Measurements from ENCODE around the gene CLCNKB.
A peak's percentile ranks its signal among the peaks of the same experiment; 100 is the strongest.
"Not testable (repeated sequence)": the region's sequence is repeated elsewhere in the genome, so short reads cannot be mapped to it uniquely, and the experiment has no call there.

CLCNKB gene

DNA sequence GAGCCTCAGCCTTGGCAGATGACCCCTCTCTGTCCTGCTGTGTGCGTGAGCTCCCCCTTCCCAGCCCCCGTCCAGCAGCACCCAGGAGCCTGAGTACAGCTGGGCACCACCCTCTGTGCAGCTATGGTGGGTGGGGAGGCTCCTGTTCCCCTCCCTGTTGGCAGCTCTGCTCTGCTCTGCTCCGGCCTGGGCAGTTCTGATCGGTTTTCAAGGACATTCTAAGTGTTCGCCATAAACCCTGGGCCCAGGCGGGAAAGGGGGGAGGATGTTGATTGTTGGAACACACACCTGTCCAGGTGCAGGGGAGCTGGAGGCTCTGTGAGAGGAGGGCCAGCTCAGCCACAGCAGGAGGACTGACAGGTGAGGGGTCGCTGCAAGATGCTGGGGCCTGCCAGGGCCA lies at the start of gene CLCNKB:
TSS of gene CLCNKB (plus strand) at position 262 of the 400 bp plus-strand sequence. CDS start 711 bp downstream, outside the sequence.
- no peak for DNase-seq (ENCODE audit: low read depth in 2 of 2)

DNA sequence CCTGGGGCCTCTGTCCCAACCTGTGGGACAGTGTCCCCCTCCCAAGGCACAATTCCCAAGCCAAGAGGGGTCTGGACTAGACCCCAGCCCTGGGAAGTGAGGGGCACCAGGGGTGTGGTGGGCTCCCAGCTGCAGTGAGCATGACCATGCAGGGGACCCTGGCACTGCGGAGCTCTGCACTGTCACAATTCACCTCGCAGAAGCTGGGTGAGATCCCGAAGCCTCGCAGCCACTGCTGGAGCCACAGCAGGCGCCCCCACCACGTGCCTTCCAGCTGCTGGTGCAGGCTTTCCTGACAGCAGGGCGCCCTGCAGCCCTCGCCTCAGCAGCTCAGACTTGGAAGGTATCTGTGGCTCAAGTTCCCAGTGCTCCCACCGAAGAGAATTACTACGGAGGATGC lies 49.5 kb upstream of the CLCNKB start:
- DNase-seq (ENCODE audit: low read depth in 2 of 2) = no peak

- no peak for DNase-seq (ENCODE audit: low read depth in 2 of 2)
Observed at GRCh38 chr1:15994590-15995351, 48.8 kb upstream of the CLCNKB start.

- DNase-seq (ENCODE audit: low read depth in 2 of 2) = no peak
Observed at GRCh38 chr1:15997076-15997585, 46.5 kb upstream of the CLCNKB start.

GRCh38 chr1:15997637-15998280 lies 45.8 kb upstream of the CLCNKB start:
- DNase-seq (ENCODE audit: low read depth in 2 of 2) = no peak

DNA sequence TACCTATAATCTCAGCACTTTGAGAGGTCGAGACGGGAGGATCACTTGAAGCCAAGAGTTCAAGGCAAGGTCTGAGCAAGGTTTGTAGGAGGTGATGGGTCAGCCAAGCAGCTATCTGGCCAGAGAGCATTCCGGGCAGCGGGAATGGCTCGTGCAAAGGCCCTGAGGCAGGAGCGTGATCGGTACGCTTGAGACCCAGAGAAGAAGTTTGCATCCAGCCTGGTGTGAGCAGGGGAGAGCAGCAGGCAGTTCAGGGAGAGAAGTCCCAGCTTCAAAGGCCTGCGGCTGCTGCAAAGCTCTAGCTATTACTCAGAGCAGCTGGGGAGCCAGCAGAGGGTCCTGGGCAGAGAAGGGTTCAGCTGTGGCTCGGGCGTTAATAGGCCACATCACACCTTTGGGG lies 44.7 kb upstream of the CLCNKB start:
- DNase-seq (ENCODE audit: low read depth in 2 of 2) = no peak

DNA sequence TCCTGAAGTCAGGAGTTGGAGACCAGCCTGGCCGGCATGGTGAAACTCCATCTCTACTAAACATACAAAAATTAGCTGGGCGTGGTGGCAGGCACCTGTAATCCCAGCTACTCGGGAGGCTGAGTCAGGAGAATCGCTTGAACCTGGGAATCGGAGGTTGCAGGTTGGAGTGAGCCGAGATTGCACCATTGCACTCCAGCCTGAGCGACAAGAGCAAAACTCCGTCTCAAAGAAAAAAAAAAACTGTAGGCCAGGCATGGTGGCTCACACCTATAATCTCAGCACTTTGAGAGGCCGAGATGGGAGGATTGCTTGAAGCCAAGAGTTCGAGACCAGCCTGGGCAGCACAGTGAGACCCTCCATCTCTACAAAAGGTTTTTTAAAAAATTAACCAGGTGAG lies 42.3 kb upstream of the CLCNKB start:
- not testable (repeated sequence) for DNase-seq (ENCODE audit: low read depth in 2 of 2)

DNA sequence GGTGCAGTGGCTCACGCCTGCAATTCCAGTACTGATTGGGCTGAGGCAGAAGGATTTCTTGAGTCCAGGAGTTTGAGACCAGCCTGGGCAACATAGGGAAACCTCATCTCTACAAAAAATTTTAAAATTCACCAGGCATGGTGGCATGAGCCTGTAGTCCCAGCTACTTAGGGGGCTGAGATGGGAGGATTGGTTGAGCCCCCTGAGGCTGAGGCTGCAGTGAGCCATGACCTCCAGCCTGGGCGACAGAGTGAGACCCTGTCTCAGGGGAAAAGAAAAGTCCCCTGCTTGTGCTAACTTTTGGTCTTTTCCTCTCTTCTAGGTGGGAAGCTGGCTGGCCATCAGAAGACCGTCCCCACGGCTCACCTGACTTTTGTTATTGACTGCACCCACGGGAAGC lies 38.0 kb upstream of the CLCNKB start:
- DNase-seq (ENCODE audit: low read depth in 2 of 2) = no peak

- no peak for DNase-seq (ENCODE audit: low read depth in 2 of 2)
Observed at GRCh38 chr1:16006010-16006409, 37.6 kb upstream of the CLCNKB start.

GRCh38 chr1:16006552-16007485 lies 36.8 kb upstream of the CLCNKB start:
- no peak for DNase-seq (ENCODE audit: low read depth in 2 of 2)

DNA sequence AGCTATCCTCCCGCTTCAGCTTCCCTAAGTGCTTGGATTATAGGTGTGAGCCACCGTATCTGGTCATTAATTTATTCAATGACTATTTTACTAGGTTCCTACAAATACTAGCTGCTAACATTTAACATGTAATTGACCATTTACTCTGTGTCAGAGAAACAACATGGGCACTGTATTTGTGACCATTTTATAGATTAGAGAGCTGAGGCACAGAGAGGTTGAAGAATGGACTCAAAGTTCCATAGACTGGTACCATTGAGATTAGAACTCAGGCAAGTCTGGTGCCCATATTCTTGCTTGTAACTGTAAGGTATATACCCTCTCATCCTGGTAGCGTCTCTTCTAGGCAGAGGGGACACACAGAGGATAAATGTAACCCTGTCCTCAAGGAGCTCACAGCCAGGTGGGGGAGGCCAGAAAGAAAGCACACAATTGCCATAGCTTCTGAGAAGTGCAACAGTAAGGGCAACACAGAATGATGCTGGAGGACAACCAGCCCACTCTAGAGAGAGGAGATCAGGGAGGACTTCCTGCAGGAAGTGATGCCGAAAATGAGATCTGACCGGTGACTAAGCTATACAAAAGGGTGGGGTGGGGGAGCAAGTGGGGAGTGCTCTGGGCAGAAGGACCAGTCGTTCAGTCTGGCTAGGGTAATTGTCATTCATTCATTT lies 35.8 kb upstream of the CLCNKB start:
- no peak for DNase-seq (ENCODE audit: low read depth in 2 of 2)

DNA sequence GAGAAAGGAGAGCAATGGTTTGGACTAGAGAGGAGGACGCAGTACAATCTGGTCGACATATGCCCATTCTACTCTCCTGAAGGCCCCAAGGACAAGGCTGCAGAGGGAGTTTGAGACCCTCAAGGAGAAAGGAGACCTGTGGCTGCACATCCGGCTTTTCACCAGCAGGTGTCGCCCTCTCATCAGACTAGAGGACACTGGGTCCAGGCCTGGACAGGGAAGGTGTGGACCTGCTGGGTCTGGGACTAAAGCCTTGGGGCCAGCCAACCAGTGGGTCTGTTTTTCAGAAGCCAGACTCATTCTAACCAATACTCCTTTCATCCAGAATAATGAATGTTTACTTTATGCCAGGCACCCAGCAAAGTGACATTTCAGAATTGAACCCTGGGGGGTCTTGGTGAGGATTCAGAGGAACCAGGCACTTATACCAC lies 34.5 kb upstream of the CLCNKB start:
- DNase-seq (ENCODE audit: low read depth in 2 of 2) = no peak

- no peak for DNase-seq (ENCODE audit: low read depth in 2 of 2)
Observed at GRCh38 chr1:16009678-16010077, 33.9 kb upstream of the CLCNKB start.

- DNase-seq (ENCODE audit: low read depth in 2 of 2) = no peak
Observed at GRCh38 chr1:16010837-16011236, 32.7 kb upstream of the CLCNKB start.

DNA sequence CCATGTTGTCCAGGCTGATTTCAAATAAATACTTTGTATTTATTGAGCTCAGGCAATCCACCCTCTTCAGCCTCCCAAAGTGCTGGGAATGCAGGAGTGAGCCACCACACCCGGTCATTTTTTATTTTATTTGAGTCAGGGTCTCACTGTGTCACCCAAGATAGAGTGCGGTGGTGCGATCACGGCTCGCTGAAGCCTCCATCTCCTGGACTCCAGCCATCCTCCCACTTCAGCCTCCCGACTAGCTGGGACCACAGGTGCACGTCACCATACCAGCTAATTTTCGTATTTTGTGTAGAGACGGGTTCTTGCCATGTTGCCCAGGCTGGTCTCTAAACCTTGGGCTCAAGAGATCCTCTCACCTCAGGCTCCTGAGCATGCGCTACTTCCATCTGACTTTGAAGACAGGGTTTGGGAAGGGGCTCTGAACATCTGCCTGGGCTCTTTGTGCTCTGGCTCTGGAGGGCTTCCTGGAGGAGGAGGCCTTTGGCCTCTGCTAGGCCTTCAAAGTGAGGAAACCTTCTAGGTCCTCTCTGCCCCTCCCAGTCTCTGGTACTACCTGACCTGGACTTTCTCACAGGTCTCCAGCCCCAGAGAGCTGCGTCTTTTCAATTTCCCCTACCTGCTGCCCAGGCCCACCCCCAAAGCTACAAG lies 31.5 kb upstream of the CLCNKB start:
- DNase-seq (ENCODE audit: low read depth in 2 of 2) = no peak

GRCh38 chr1:16012590-16013219 lies 30.9 kb upstream of the CLCNKB start:
- peak in 1 of 2 experiments; percentile 38 for DNase-seq (ENCODE audit: low read depth in 2 of 2)

DNA sequence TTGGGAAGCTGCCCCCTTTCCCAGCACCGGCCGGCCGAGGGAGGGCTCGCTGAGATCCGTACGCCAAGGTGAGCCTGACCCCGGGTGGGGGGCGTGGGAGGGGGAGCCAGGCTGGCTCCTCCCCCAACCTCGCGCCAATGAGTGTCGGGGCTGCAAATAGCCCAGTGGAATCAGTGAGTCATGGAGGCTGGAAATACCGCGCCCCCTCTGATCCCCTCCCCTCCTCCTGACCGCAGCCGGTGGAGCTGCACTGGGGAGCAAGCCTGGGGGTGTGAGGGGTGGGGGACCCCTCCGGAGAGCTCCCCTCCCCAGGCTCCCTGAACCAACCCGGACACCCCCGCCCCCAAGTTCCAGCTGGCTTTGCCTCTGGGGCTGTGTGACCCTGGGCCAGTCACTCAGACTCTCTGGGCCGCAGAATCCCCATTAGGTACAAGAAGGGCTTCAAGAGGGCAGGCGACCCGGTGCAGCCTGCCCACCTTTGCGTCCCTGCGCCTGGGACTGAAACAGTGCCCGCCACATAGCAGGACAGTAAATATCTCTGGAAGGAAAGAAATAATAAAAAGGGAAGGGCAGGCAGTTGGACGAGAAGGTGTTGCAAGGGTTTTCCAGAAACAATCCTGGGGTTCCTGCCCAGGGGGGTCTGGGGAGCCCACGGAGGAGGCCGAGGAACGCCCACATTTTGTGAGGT lies 30.2 kb upstream of the CLCNKB start:
- DNase-seq (ENCODE audit: low read depth in 2 of 2) = peak; percentile 41 to 44

DNA sequence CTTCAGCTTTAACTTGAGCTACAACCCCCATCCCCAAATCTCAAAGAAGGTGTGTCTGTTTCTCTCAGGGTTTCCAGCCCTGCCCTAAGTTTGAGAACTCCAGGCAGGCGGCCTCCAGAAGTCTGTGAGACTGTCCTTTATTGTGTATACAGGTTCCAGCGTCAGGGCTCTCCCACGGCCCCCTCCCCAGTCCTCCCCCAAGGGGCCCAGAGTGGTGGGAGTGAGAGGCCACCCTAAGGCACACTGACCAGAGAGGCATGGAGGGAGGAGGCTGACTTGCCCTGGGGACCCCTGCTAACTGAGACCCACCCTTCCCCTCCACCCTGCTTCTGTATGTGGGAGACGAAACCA lies 29.7 kb upstream of the CLCNKB start:
- no peak for DNase-seq (ENCODE audit: low read depth in 2 of 2)

DNA sequence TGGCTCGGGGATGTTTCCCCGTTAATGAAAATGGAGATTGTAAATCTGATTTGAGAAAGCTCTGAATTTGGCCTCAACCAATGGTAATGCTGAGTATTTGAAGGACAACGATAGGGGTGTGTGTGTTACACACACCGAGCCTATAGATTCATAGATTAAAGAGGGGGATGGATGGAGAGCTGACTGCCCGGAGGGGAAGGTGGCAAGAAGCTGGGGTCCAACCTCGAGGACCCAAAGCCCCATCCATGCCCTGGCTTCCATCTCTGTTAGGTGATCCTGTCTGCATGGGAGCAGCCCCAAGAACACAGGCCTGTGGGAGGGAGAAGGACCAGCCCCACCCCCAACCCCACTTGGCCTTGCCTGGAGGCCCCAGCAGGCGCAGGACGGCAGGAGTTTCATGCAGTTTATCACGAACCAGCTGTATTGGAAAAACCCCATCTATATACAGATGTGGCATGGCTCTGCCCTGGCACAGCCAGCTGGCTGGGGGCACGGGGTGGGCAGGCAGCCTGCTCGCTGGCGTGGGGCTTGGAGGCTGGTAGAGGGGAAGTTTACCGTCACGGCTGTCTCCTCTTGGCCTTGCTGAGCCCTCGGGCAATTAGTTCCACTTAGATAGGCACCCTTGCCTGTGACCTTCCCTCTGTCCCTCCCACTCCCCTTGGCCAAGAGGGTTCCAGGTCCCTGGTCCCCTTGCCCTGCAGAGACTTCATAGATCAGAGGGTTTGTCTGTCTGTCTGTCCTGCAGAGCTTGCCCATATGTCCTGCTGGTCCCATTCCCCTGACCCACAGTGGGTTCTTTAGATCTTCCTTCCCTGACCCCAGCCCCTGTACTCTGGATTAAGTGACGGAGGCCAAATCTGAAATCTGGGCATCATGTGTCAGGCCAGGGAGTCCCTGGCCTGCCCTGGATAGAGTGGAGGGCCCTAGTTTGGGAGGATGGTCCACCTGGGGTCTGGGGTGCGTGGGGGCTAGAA lies 28.8 kb upstream of the CLCNKB start:
- no peak for DNase-seq (ENCODE audit: low read depth in 2 of 2)

All from fibroblast of skin of left biceps (primary cell).